Measurements from ENCODE around the gene YLPM1.

DNA sequence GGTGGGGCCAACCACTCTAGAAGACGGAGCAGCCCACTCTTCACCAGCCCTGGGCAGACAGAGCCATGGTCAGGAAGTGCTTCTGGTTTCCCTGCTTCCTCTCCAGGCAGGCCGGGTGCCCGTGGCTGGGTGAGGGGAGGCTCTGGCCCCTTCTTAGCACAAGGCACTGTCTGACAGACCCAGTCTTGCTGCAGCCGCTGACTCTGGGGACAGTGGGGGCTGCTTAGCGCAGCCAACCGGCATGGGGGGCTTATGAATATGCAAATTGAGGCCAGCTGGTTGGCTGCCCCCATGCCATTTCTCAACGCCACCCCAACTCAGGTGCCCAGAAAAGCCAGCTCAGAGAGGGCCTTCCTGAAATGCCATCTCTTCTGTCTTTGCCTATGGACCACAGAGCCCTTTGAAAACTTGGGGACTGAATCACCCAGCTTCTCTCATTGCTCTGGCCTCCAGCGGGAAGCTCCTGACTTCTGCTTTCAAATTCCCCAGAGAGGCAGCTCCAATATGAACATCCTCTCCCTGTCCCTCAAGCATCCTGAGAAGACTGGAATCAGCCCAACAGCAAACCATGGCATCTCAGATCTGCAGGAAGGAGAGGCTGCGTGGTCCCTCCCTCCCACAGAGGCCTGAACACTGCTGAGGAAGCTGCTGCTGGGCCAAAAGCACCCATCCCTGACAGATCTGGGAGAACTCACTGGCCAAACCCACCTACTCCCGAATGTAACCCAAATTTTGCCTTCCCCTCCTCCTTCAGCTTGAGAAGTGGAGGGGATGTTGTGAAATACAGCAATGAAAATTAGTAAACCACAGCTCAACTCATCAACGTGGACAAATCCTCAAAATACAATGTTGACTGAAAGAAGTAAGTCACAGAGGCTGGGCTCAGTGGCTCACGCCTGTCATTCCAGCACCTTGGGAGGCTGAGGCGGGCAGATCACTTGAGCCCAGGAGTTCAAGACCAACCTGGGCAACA is 113.1 kb downstream of the YLPM1 start, which contains the start of gene PROX2:
- TF ChIP-seq, protein P1, sequence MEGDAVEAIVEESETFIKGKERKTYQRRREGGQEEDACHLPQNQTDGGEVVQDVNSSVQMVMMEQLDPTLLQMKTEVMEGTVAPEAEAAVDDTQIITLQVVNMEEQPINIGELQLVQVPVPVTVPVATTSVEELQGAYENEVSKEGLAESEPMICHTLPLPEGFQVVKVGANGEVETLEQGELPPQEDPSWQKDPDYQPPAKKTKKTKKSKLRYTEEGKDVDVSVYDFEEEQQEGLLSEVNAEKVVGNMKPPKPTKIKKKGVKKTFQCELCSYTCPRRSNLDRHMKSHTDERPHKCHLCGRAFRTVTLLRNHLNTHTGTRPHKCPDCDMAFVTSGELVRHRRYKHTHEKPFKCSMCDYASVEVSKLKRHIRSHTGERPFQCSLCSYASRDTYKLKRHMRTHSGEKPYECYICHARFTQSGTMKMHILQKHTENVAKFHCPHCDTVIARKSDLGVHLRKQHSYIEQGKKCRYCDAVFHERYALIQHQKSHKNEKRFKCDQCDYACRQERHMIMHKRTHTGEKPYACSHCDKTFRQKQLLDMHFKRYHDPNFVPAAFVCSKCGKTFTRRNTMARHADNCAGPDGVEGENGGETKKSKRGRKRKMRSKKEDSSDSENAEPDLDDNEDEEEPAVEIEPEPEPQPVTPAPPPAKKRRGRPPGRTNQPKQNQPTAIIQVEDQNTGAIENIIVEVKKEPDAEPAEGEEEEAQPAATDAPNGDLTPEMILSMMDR (IDR thresholded peaks at IDR 0.05): no peak
- no peak for TF ChIP-seq POLR2AphosphoS5 (IDR thresholded peaks at IDR 0.05)
